Erythroblast (primary cell): ENCODE data around the gene REEP6.
A peak's percentile ranks its signal among the peaks of the same experiment; 100 is the strongest.

ENCODE experiments used
- DNase-seq, 2 experiments: peaks; one replicate each; lab custom pipeline; 2025; lab: John Stamatoyannopoulos, UW
- GATA1 ChIP-seq: IDR thresholded peaks from 2 replicates; pipeline ENCODE4 v1.6.1; 2011; ENCODE audit warnings: low read depth, mild to moderate bottlenecking, control low read depth, low read length, moderate library complexity
- POLR2A ChIP-seq: IDR thresholded peaks from 2 replicates; pipeline ENCODE4 v1.6.1; 2011; ENCODE audit warnings: mild to moderate bottlenecking, low read length

The REEP6 gene

GRCh38 chr19:1483131-1483978, 7.6 kb upstream of the REEP6 start:
- no peak for DNase-seq
- no peak for TF ChIP-seq GATA1
- no peak for TF ChIP-seq POLR2A

GRCh38 chr19:1483979-1484428, 7.0 kb upstream of the REEP6 start:
- no peak for TF ChIP-seq GATA1
- no peak for TF ChIP-seq POLR2A
- no peak for DNase-seq

DNA sequence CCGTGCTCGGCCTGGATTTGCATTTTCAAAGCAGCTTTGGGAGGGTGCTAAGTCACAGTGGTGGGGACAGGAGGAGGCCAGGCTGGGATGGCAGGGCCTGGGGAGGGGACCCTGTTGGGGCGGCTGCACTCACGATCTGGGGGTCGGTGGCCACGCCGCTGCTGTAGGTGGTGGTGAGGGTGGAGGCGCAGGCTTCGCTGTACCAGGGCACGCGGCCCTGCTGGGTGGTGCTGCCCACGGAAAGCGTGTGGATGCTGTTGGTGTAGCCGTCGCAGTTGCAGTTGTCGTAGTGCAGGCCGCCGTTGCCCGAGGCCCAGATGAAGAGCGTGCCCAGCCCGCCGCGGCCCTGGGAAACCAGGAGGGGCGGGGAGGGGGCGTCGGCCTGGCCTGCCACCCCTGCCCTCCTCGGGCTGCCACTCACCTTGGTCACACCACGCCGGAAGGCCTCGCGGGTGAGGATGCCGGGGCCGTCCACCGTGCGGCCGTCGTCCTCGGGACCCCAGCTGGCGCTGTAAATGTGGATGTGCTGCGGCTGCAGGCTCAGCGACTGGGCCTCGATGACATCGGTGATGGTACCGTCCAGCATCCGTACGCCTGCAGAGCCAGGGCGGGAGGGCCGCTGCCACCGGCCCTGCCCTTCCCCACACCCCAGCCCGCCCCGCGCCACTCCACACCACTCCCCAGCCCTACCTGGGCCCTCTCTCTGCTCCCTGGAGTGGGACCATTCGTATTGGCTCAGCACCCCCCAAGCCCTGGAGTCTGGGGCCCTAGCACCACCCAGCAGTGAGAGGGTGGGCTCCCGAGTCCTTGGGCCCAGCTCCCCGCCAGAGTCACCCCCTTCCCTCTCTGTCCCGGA, 4.0 kb upstream of the REEP6 start:
- TF ChIP-seq GATA1 (no peak), POLR2A (no peak)

DNA sequence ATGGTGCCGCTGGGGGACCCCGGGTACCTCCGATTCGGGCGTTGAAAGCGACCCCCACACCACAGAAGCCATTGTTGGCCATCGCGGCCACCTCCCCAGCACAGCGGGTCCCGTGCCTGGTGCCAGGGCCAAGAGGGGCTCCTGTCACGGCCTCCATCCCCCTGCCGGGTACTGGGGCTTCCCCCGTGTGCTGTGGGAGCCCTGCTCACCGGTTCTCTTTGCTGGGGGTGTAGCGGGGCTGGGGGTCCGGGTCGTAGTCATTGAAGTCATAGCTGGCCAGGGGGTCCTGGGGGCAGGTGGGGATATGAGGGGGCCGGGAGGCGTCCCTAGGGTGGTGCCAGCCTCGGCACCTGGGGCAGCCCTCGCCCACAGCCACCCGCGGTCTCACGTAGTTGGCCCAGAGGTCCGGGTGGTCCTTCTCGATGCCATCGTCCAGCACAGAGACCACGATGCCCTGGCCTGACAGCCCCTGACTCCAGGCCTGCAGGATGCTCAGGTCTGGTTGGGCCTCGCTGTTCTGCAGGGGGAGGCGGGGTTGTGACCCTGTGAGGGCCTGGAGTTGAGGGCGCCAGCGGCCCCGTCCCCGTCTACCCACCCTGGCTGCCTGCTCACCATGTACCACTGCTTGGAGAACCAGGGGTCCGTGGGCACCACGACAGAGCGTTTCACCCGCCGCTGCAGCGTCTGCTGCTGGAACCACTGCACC, 3.3 kb upstream of the REEP6 start:
- TF ChIP-seq GATA1, result no peak
- no peak for TF ChIP-seq POLR2A

More for the DNA sequence above, 4.0 kb upstream of the REEP6 start:
- no peak for DNase-seq

DNA sequence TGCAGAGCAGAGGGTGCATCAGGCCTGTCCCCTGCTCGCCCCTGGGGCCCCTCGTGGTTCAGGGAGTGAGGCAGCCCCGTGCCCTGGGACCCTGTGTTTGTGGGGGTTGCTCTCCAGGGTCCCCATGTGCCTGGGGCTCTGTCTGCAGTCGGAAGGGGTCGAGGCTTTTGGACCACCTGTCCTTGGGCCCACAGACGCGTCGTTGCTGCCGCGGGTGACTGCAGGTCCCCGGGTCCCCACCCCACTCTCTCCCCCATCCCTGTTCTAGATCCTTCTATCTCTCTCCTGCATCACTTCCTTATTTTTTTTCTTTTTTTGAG, 2.7 kb upstream of the REEP6 start:
- DNase-seq, result no peak
- TF ChIP-seq POLR2A (no peak), GATA1 (no peak)

More for the DNA sequence above, 3.3 kb upstream of the REEP6 start:
- DNase-seq, result no peak

DNA sequence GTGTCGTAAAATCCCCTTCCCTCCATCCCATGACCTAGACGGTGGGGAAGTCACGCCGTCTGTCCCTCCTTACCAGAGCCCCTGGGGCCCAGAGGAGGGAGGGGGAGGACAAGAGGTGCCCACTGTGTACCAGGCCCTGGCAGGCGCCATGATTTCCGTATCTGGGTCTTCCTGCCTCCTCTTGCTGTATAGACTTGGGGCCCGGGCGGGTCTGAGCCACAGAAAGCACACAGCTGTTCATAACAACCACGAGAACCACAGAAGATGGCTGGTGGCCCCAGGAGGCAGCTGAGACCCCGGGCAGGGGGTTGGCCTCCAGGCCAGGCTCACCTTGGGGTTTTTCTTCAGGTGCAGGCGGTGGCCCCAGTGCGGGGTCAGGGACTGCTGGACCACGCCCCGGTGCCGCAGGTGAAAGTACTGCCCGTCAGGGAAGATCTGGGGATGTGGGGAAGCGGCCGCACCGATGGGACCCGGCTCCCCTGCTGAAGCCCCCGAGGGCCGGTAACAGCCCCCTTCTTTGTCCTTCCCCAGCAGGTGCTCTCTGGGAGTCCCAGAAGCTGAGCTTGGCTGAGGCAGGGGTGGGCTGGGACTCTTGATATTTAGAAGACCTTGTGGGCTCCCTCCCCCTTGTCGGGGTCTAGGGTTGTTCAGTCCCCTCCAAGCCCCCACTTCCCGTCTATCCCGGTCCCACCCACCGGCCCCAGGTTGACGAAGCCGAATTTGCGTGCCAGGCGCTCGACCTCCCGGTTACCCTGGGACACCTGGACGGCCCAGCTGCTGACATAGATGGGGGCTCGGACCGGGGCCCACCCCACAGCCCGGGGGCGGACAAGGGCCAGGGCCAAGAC, 1.3 kb upstream of the REEP6 start:
- peak; percentile 17 for TF ChIP-seq POLR2A
- TF ChIP-seq GATA1, result no peak
- no peak for DNase-seq

DNA sequence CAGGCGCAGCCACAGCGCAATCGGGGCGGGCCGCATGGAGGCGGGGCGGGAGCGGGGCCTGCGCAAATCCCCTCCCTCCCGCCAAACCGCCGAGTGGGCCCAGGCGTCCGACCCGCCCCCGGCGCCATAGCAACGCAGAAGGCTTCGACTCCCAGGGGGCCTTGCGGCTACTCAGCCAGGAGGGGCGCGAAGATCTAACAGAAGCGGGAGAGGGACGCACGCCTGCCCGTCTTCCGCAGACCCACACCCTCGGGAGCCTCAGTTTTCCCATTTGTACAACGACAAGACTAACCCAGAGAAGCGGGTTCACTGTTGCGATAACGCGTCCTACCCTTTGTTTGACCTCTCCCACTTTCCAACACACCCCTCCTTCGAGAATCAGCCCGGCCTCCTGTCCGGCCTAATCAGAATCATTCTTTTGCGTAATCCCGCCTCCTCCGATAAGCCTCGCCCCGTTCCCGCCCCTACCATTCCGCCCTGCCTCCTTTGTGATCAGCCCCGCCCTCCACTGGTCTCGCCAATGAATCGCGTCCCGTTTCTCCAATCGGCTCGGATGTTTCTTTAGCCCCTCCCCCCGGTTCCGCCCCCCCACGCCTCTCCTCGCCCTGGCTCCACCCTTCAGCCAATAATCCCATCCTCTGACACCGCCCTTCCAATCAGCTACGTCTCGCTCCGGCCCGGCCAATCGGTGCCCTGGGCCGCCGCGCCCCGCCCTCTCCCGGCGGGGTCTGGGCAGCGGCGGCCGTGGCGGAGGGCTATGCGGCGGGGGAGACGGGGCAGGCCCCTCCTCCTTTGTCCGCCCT, 469 bp upstream of the REEP6 start, which contains the start of gene PCSK4:
Gene PCSK4, minus strand, starts transcription at position 40 of the 803 bp plus-strand sequence. Its CDS starts 4 bp downstream, at position 36.
- no peak for TF ChIP-seq GATA1
- peak; percentile 13 for TF ChIP-seq POLR2A
- DNase-seq, result peak; percentile 99 to 100

DNA sequence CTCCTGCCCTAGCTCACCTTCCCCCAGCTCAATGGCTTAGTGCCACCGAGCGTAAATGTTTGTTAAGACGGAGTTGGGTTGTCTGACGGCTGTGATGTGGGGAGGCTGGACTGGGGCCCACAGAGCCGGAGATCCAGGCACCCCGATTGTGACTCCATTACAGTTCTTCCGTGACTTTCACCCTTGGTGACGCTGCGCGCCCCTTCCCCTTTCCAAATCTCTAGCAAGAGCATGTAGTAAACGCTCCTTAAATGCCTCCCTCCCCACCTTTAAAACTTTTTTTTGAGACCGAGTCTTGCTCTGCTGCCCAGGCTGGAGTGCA, 829 bp downstream of the REEP6 start:
- no peak for DNase-seq
- no peak for TF ChIP-seq GATA1

- TF ChIP-seq GATA1 (no peak), POLR2A (no peak)
- no peak for DNase-seq
These were observed 1.6 kb downstream of the REEP6 start for GRCh38 chr19:1492474-1493006.

GRCh38 chr19:1494115-1494815, 3.3 kb downstream of the REEP6 start:
- DNase-seq, result no peak
- no peak for TF ChIP-seq POLR2A
- no peak for TF ChIP-seq GATA1

- DNase-seq, result no peak
- TF ChIP-seq POLR2A, result no peak
- no peak for TF ChIP-seq GATA1
These were observed 4.2 kb downstream of the REEP6 start for GRCh38 chr19:1495051-1495798.
